Fibroblast of the conjunctiva (primary cell): Measurements from ENCODE around the gene BEND3.
"Not testable (repeated sequence)": the region's sequence is repeated elsewhere in the genome, so short reads cannot be mapped to it uniquely, and the experiment has no call there.

ENCODE experiments used
- DNase-seq: peaks from one replicate; pipeline ENCODE4 v3.0.0-alpha.2; 2010; ENCODE audit warnings: low read depth

BEND3 gene

DNA sequence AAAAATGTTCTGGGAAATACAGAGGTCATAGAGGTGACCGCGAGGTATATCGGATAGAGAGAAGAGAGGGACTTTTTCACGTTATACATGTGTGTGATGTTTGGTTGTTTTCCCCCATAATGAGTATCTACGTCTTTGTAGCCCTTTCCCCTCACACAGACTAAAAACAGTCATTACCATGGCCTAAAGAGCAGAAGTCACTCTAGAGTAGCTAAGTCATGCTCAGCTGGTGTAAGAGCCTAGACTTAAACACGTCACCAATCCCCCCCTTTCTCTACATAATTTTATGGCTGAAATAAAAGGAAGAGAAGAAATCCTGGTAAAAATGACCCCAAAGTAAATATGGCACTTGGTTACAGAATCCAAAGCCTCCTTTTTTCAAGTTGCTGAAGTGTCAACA, 6.0 kb upstream of the BEND3 start:
- no peak for DNase-seq

- DNase-seq, result no peak
Measured at GRCh38 chr6:107120404-107120803, 5.1 kb upstream of the BEND3 start.

DNA sequence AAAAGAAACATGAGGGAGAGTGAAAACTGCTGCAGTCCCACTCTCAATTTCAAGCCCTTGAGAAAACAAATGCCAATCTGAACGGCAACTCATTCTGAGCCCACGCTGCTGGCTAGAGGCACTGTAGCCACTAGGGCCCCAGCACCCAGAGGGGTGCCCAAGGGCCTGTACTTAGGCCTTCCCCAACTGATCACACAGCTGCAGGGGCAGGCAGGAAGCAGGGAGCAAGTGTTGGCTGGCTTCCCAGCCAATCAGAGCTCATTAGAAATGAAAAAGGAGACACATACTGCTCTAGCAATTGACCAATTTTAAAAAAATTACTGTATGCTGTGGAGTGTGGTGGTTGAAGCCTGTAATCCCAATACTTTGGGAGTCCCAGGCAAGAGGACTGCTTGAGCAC, 3.7 kb upstream of the BEND3 start:
- DNase-seq, result no peak

GRCh38 chr6:107118540-107118939, 3.2 kb upstream of the BEND3 start:
- DNase-seq, result not testable (repeated sequence)

DNA sequence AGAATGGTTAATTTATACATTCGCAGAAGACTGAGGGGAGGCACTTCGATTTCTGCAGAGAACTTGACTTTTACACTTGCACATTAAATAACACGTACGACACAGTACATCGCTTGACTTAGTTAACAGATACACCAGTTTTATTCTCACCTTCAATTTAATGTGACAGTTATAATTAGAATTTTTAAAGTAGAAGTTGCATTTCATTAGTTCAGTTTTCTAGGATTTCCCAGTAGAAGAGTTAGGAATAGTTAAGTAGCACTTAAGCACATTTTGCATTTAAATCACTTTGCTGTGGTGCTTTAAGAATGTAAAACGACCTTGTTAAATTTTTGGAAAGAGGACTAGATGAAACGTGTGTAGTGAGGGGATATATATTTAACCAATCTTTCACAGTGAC, 1.6 kb upstream of the BEND3 start:
- DNase-seq, result no peak

- DNase-seq, result no peak
Measured at GRCh38 chr6:107116328-107116892, 1.1 kb upstream of the BEND3 start.

DNA sequence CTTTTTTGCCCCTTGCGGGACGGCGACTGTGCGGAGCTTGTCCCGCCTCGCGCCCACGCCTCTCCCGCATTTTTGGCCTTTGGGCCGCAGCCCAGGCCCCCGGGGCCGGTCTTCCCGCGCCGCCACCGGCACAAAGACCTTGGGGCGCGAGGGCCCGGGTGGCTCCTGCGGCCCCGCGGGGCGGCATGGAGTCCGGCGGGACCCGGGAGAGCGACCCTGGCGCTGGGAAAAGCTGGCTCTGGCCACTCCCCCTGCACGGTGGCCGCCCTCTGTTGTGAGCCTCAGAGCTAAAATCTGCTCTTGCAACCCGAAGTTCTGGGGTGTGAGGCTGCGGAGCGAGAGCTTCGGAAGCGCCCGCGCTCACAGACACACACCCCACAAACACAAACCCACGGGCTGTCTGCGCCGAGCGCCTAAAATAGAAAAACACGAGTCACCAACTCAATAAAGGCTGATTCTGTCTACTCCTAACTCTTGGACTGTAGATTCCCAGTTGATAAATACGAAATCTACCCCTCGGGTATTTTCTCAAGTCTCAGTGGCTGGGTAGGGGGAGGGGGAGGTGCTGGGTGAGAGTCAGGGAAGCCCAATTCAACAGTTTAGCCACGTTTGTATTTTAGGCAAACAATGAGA, 496 bp upstream of the BEND3 start:
- DNase-seq, result no peak

- peak; percentile 70 for DNase-seq
Measured at GRCh38 chr6:107114213-107114925, 946 bp downstream of the BEND3 start.

DNA sequence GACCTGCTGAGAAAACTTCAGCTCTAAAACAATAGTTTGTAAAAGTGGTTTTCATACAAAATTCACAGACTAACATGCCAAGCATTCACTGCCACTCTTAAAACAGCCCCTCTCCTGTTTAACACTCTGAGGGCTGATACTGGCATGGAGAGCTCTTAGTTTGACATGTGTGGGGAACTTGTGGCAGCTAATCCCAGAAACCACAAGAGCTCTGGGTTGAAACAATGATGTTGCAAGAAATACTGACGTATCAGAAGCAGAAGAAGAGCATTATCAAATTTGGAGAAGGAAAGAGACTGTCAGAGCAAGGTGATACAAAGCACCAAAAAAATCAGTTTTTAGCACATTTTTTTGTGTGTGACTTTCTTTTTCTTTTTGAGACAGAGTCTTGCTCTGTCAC, 5.1 kb downstream of the BEND3 start:
- no peak for DNase-seq

GRCh38 chr6:107108201-107108890, 7.0 kb downstream of the BEND3 start:
- no peak for DNase-seq

- no peak for DNase-seq
Measured at GRCh38 chr6:107107791-107108190, 7.5 kb downstream of the BEND3 start.

GRCh38 chr6:107106165-107106564, 9.2 kb downstream of the BEND3 start:
- DNase-seq, result no peak

GRCh38 chr6:107105511-107106116, 9.7 kb downstream of the BEND3 start:
- no peak for DNase-seq

DNA sequence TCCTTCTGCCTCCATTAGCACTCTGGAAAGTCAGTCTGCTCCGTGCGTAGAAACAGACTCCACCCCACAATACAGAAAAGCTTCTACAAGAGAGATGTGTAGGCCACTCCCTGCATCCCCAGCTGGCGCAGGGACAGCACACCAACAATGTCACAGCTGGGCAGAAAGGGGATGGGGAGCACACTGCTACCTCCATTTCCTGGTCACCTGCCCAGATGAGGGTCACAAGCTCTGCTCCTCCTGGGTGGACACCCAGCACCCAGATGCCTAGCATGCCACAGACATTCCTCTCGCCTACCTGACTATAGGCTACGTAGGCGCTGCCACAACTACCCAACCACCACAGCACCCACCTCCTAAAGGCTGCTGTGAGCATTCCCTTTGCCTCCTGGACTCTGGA, 12.2 kb downstream of the BEND3 start:
- DNase-seq, result no peak

- no peak for DNase-seq
Measured at GRCh38 chr6:107102414-107102805, 12.9 kb downstream of the BEND3 start.

DNA sequence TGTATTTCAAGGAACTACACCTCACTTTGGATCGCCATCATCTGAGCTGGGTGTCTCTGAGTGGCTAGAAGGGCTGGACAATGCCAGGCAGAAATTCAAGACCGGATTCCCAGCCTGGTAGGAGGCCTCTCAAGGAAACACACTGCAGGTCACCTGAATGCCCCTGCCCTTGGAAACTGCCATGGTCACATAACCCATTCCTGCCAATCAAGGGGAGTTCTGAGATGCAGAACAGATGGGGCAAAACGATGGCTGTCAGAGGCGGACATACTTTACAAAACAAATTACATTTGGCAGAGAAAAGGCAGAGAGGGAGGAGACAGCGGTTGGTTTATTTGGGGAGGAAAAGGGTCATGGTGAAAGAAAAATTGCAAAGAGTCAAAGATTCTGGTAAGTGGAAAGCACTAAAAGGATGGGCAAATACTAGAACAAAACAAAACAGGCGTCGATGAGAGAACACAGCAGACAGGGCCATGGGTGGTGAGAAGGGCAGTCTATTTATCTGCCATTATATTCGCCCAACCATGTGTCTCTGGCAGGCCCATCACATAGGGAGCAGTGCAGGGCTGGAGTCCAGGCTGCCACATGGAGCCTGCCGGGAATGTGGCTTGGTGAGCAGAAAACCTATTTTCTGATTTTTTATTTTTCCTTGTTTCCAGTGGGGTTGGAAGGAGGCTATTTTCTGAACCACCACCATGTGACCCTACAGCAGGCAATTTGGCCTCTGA, 13.5 kb downstream of the BEND3 start:
- no peak for DNase-seq

DNA sequence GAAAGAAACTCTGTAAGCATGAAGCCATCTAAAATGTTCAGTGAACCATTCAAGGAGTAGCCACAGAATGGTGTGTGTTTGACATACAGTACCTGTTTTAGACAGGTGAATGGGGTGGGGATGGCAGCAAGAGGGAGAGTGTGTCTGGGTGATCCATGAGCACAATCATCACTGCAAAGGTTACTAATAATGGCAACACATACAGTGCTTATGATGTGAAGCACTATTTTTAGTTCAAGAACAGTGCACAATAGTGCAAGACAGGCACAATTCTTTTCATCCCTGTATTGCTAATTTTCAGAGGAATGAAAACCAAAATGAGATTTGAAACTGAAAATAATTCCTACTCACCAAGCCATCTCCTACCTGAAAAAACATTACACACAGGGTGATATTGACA, 14.1 kb downstream of the BEND3 start:
- no peak for DNase-seq

DNA sequence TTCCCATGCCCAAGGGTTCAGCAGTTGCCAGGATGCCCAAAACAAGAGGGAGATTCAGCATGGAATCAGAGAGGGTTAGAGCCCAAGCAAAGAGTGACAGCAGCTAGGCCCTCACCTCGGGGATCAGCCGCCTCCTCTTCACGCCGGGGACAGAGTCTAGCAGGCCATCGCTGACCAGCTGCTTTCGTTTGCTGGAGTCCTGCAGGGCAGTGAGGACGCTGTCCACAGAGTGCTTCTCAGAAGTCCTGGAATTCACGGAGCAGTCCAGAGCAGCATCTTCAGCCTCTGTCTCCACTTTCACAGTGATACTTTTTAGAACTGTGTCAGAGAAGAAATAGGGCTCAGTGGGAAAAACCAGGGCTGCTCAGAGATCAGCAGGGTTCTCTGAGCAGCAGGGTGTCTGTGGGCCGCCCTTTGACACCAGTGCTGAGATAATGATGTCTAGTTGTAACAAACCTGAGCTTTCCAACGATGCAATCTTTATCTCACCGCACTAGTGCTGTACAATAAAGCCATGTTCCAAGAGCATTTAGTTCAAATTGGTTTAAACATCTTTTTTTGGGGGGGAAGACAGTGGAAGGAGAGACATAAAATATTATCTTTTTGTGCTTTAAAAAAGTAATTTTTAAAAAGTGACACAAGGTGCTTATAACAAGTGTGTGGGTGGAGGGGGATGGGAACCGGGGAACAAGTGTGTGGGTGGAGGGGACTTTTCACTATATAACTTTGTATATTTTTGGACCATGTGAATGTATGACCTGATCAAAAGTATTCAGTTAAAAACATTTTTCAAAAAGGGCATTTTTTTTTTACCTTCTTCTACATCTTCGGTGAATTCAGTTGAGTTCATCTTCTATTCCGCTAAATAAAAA, 16.6 kb downstream of the BEND3 start:
- DNase-seq, result no peak

- not testable (repeated sequence) for DNase-seq
Measured at GRCh38 chr6:107084459-107084858, 30.9 kb downstream of the BEND3 start.

GRCh38 chr6:107083921-107084320, 31.4 kb downstream of the BEND3 start:
- DNase-seq, result no peak
